Left renal pelvis (tissue), 4 donors: ENCODE results near the gene NOC4L. TPM values are rescaled to one million over a fixed set of nuclear protein-coding genes. Genes with fewer than 3 reads are reported as not detected.

Experiments used
- DNase-seq, 4 donors: peaks; one replicate each; pipeline ENCODE4 v3.0.0-alpha.2; 2013; ENCODE audit warnings: low read depth in 4 of 4, low spot score in 3 of 4
- polyA plus RNA-seq, 4 donors: library from polyadenylated mRNA; unstranded; fragments of 120-200 nt; gene quantifications; one replicate each; pipeline ENCODE4 v1.2.1, GENCODE V29; 2013; ENCODE audit not compliant: insufficient read length in 4 of 4

NOC4L gene
- polyA plus RNA-seq, 4 donors, result 11.0 to 20.5 (median 12.6) TPM

GRCh38 chr12:132154941-132155770 is 10.9 kb downstream of the NOC4L start:
- DNase-seq, result no peak

- DNase-seq, result no peak
These were observed 11.7 kb downstream of the NOC4L start for GRCh38 chr12:132155771-132156572.

GRCh38 chr12:132156573-132157325 is 12.5 kb downstream of the NOC4L start:
- no peak for DNase-seq

- no peak for DNase-seq
These were observed 13.6 kb downstream of the NOC4L start for GRCh38 chr12:132157733-132158409.

GRCh38 chr12:132158677-132159554 is 14.7 kb downstream of the NOC4L start:
- DNase-seq, result no peak

- no peak for DNase-seq
These were observed 15.3 kb downstream of the NOC4L start for GRCh38 chr12:132159555-132160003.

- no peak for DNase-seq
These were observed 15.8 kb downstream of the NOC4L start for GRCh38 chr12:132160016-132160415.

- DNase-seq, result no peak
These were observed 16.4 kb downstream of the NOC4L start for GRCh38 chr12:132160601-132161035.

GRCh38 chr12:132161036-132161781 is 17.0 kb downstream of the NOC4L start:
- no peak for DNase-seq

DNA sequence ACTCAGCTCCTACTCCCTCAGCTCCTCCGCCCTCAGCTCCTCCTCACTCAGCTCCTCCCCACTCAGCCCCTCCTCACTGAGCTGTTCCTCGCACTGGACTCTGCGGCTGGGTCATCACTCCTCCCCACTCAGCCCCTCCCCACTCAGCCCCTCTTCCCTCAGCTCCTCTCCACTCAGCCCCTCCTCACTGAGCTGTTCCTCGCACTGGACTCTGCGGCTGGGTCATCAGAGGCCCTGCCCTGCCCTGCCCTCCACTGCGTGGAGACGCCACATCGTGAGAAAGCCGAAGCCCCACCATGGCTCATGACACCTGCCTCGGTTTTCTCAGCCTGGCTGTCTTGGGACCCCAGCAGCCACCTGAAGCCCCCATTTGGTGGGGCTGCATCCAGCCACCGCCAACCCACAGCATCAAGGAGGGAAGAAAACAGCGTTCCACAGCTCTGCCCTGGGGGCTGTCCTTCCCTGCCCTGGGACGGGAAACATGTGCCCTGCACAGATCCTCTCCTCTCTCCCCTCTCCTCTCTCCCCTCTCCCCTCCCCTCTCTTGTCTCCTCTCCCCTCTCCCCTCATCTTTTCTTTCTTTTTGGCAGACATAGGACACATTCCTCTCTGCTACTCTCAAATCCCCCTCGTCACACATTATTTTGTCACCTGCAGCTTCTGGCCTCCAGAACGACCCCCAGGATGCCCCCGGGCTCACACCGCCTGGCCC is 17.7 kb downstream of the NOC4L start:
- DNase-seq, result no peak

GRCh38 chr12:132162508-132163031 is 18.3 kb downstream of the NOC4L start:
- no peak for DNase-seq

GRCh38 chr12:132163041-132163910 is 19.0 kb downstream of the NOC4L start:
- DNase-seq, result no peak

GRCh38 chr12:132163911-132164288 is 19.6 kb downstream of the NOC4L start:
- DNase-seq, result no peak

DNA sequence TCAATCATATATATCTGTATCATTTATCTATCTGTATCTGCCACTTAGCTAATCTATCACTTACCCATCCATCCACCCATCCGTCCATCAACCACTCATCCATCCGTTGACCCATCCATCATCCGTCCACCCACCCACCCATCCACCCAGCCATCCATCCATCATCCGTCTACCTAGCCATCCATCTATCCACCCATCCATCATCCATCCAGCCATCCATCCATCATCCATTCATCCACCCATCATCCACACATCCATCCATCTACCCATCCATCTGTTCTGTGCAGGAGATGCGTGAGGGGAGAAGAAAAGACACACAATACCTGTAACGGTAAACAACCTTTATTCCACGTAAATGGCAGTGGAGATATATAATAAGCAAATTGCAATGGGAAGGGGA is 20.2 kb downstream of the NOC4L start:
- no peak for DNase-seq

DNA sequence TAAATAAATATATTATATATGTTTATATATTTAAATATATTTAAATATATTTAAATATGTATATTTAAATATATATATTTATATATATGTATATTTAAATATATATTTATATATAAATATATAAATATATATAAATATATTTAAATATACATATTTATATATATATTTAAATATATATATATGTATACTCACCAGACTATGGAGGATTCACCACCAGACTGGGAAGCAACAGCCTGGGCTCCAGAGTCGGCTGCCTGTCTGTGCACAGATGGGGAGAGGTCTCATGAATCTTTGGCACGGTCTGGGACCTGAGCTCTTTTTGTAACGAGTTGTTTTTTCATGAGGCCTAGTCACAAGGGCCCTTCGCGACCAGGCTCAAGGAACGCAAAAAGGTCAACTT is 21.3 kb downstream of the NOC4L start:
- no peak for DNase-seq

GRCh38 chr12:132166093-132166492 is 21.8 kb downstream of the NOC4L start:
- DNase-seq, result no peak
